ENCODE data around the gene WWP2.

The WWP2 gene

DNA sequence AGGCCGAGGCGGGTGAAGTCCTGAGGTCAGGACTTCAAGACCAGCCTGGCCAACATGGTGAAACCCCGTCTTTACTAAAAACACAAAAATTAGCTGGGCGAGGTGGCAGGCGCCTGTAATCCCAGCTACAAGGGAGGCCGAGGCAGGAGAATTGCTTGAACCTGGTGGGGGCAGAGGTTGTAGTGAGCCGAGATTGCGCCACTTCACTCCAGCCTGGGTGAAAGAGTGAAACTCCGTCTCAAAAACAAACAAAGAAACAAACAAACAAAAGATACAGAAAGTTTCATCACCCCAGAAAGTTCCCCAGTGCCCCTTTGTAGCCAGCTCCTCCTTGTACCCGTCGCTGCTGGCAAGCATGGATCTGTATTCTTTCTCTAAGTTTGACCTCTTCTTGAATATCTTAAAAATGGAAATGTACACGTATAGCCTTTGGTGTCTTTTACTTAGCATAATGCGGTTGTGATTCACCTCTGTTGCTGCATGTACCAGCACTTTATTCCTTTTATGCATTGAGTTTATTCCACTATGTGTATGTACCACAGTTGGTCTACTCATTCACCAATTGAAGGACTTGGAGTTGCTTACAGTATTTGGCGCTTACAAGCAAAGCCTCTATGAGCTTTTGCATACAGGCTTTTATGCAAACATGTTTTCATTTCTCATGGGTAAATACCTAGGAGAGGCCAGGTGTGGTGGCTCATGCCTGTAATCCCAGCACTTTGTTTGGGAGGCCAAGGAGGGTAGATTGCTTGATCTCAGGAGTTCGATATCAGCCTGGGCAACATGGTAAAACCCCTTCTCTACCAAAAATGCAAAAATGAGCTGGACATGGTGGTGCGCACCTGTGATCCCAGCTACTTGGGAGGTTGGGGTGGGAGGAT, 101.5 kb downstream of the WWP2 start:
- TF ChIP-seq, protein P1, sequence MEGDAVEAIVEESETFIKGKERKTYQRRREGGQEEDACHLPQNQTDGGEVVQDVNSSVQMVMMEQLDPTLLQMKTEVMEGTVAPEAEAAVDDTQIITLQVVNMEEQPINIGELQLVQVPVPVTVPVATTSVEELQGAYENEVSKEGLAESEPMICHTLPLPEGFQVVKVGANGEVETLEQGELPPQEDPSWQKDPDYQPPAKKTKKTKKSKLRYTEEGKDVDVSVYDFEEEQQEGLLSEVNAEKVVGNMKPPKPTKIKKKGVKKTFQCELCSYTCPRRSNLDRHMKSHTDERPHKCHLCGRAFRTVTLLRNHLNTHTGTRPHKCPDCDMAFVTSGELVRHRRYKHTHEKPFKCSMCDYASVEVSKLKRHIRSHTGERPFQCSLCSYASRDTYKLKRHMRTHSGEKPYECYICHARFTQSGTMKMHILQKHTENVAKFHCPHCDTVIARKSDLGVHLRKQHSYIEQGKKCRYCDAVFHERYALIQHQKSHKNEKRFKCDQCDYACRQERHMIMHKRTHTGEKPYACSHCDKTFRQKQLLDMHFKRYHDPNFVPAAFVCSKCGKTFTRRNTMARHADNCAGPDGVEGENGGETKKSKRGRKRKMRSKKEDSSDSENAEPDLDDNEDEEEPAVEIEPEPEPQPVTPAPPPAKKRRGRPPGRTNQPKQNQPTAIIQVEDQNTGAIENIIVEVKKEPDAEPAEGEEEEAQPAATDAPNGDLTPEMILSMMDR (IDR thresholded peaks at IDR 0.05; ENCODE audit: low read depth, low read length): no peak
- H3K4me3 ChIP-seq (ENCODE audit: low read depth, low read length): no peak overlapping the region

DNA sequence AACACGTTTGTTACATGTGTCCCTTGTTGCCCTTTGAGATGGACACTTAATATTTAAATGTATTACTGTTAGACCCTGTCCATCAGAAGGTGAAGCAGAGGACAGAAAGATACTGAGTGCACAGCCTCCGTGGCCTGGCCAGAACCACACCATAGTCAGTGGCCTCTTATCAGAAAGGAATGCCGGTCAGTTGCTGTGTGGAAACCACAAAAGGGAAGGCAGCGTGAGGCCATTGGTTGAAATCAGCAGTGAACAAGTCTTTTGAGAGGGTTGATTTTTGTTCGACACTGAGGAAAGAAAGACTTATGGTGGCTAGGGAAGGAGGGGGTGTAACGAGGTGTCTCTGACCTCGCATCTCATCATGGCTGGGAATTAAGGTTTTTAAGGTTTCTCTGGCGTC, 103.6 kb downstream of the WWP2 start:
- TF ChIP-seq, protein P1 (IDR thresholded peaks at IDR 0.05; ENCODE audit: low read depth, low read length): no peak
- no peak overlapping the region for H3K4me3 ChIP-seq (ENCODE audit: low read depth, low read length)

DNA sequence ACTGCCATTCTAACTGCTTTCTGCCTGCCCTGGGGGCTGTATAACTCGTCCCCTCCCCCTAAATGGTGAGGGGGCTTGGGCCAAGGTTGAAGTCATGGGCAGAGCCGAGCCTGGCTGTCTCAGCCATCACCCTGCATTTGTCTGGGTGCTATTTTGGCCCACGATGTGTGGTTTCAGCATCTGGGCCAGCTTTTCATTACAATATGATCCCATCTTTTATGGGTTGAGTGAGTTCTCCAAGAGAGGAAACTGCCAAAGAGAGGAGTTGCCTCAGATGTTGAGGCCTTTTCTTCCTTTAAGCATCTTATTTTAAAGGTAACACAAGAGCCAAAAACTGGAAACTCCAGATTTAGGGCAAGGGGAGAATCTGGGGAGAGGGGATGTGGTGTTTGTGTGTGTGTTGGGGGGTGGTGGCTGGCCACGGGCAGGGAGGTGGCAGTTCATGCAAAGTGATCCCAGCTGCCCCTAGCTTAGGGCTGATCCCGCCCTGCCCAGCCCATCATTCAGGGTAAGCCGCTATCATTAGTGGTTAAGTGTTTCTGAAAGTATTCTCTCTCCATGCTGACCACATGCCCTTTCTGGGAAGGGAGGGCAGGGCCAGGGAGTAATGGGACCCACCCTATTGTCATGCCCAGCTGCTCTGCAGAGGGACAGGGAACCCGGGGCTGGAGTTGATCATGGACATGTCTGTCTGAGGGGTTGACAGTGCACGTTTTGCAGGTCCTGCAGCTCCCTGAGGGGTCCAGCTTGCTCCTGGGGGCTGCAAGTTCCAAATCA, 105.8 kb downstream of the WWP2 start:
- H3K4me3 ChIP-seq (ENCODE audit: low read depth, low read length): no peak overlapping the region
- TF ChIP-seq, protein P1 (IDR thresholded peaks at IDR 0.05; ENCODE audit: low read depth, low read length): no peak

DNA sequence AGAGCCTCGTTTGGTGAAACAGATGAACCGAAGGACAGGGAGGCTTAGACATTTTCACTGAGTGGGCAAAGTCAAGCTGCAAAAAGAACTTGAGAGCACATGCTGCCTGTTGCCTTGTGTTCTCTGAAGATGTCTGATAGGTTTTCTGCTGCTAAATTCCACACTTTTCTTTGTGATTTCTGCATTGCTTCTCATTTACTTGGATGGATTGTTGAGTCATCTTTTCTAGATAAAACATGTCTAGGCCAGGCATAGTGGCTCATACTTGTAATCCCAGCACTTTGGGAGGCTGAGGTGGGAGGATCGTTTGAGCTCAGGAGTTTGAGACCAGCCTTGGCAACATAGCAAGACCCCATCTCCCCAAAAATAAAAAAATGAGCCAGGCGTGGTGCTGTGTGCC, 108.6 kb downstream of the WWP2 start:
- TF ChIP-seq, protein P1 (IDR thresholded peaks at IDR 0.05; ENCODE audit: low read depth, low read length): no peak
- no peak overlapping the region for H3K4me3 ChIP-seq (ENCODE audit: low read depth, low read length)

DNA sequence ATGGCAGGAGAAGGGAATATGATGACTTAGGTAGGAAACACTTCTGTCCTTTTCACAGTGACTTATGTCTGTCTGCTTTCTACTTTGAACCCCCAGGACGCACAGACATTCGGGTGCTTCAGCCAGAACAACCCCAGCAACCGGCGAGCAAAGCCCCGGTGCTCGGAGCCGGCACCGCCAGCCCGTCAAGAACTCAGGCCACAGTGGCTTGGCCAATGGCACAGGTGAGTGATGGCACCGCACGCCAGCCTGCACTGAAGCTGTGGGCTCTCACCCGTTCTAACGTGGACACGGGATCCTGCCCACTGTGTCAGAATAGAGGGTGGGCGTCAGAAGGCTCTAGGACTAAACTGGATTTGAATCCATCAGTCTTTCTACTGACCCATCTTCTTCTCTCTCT, 109.6 kb downstream of the WWP2 start:
- no peak overlapping the region for H3K4me3 ChIP-seq (ENCODE audit: low read depth, low read length)
- TF ChIP-seq, protein P1 (IDR thresholded peaks at IDR 0.05; ENCODE audit: low read depth, low read length): no peak

DNA sequence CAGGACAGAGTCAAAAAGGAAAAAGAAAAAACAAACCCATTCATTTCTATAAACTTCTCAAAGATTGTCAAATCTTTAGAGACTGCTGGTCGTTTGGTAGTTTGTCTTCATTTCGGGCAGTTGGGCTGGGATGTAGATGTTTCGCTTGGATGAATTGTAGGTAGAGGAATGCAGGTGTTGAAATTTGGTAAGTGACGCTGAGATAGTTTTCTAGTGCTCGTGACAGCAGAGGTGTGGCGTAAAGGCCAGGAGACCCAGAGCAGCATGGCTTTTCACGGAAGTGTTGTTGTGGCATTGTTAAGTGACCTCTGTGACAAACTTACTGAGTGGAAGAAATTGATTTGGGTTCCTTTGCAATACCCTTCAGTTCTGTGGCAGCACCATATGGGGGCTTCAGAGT, 110.8 kb downstream of the WWP2 start:
- TF ChIP-seq, protein P1 (IDR thresholded peaks at IDR 0.05; ENCODE audit: low read depth, low read length): no peak
- no peak overlapping the region for H3K4me3 ChIP-seq (ENCODE audit: low read depth, low read length)

DNA sequence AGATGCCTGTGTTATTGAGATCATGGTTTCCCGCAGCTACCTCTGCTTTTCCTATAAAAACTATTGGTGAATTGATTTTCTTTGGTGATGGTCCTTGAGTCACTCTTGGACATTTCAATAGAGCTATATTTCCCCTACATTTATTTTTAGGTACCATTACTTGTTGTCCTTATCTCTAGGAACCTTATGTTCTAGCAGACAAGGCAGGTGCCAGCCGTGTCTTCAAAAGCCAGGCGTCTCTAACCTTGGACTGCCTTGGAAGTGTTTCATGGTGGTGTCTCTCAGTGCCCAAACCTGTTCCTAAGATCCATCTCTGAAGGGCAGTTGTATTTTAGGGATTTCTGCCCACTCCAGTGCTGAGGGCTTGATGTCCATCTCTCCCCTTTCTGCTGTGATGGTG, 111.7 kb downstream of the WWP2 start:
- no peak overlapping the region for H3K4me3 ChIP-seq (ENCODE audit: low read depth, low read length)
- TF ChIP-seq, protein P1 (IDR thresholded peaks at IDR 0.05; ENCODE audit: low read depth, low read length): no peak
